AG09319 (cell line): Measurements from ENCODE around the gene NANOG.
"Not testable (repeated sequence)": the region's sequence is repeated elsewhere in the genome, so short reads cannot be mapped to it uniquely, and the experiment has no call there.

ENCODE experiments used
- DNase-seq: peaks from one replicate; pipeline ENCODE4 v3.0.0-alpha.2; 2010; ENCODE audit warnings: low read depth; ENCODE audit errors: extremely low read depth
- CTCF ChIP-seq: IDR thresholded peaks from 2 replicates; pipeline ENCODE4 v1.5.1; 2011; ENCODE audit warnings: low read depth, mild to moderate bottlenecking, inconsistent platforms, low read length, moderate library complexity

The NANOG gene

GRCh38 chr12:7788884-7789528, at the start of gene NANOG:
Gene NANOG (plus strand): TSS chr12:7789402. CDS start chr12:7789615, 213 bp downstream.
- not testable (repeated sequence) for DNase-seq

GRCh38 chr12:7747246-7747645, 42.0 kb upstream of the NANOG start, which contains the start of gene CLEC4C:
Gene CLEC4C (minus strand): TSS chr12:7747375. CDS start chr12:7747348, 27 bp downstream.
- DNase-seq, result no peak
- TF ChIP-seq CTCF, result no peak

- TF ChIP-seq CTCF, result no peak
- DNase-seq, result no peak
Measured at GRCh38 chr12:7748852-7749251, 40.4 kb upstream of the NANOG start.

- no peak for DNase-seq
- TF ChIP-seq CTCF, result no peak
Measured at GRCh38 chr12:7749442-7749841, 39.8 kb upstream of the NANOG start.

- no peak for TF ChIP-seq CTCF
- DNase-seq, result no peak
Measured at GRCh38 chr12:7750350-7750749, 38.9 kb upstream of the NANOG start.

GRCh38 chr12:7751394-7751793, 37.8 kb upstream of the NANOG start:
- no peak for TF ChIP-seq CTCF
- no peak for DNase-seq

- not testable (repeated sequence) for DNase-seq
Measured at GRCh38 chr12:7751941-7752922, 37.0 kb upstream of the NANOG start.

GRCh38 chr12:7755668-7756067, 33.5 kb upstream of the NANOG start:
- not testable (repeated sequence) for DNase-seq
